HEK293T (cell line): Measurements from ENCODE around the gene ARMS2.

Experiments
- CTCF ChIA-PET: fragments of 350-600 bp; formaldehyde crosslinking; extraction: SDS; loops from one replicate; lab custom pipeline; 2021; ENCODE audit warnings: antibody characterized with exemption, inconsistent platforms; lab: Yijun Ruan, JAX
- POLR2A ChIA-PET: fragments of 350-600 bp; formaldehyde crosslinking; extraction: SDS; loops from one replicate; lab custom pipeline; 2020; ENCODE audit warnings: antibody characterized with exemption, inconsistent platforms; lab: Yijun Ruan, JAX
- DNase-seq: peaks from one replicate; pipeline ENCODE4 v3.0.0; 2012; ENCODE audit warnings: mixed read lengths; ENCODE audit errors: extremely low spot score
- ARNT ChIP-seq: fragments of 450-650 bp; IDR thresholded peaks from 2 replicates; pipeline ENCODE4 v1.6.1; 2017; ENCODE audit warnings: mild to moderate bottlenecking
- BHLHE40 ChIP-seq: fragments of 450-650 bp; IDR thresholded peaks from 2 replicates; pipeline ENCODE4 v1.6.1; 2016; ENCODE audit warnings: mild to moderate bottlenecking, moderate library complexity, borderline replicate concordance
- CTBP1 ChIP-seq: fragments of 450-650 bp; IDR thresholded peaks from 2 replicates; pipeline ENCODE4 v1.6.1; 2016; ENCODE audit warnings: borderline replicate concordance
- ELF4 ChIP-seq: fragments of 450-650 bp; IDR thresholded peaks from 2 replicates; pipeline ENCODE4 v1.6.1; 2017; ENCODE audit warnings: antibody characterized with exemption
- FOXA1 ChIP-seq: fragments of 450-650 bp; IDR thresholded peaks from 2 replicates; pipeline ENCODE4 v1.6.1; 2016; ENCODE audit warnings: mild to moderate bottlenecking
- FOXK2 ChIP-seq: fragments of 450-650 bp; IDR thresholded peaks from 2 replicates; pipeline ENCODE4 v1.6.1; 2016; ENCODE audit warnings: mild to moderate bottlenecking
- FOXM1 ChIP-seq: fragments of 450-650 bp; IDR thresholded peaks from 2 replicates; pipeline ENCODE4 v1.6.1; 2017; ENCODE audit warnings: mild to moderate bottlenecking, borderline replicate concordance
- HDGF ChIP-seq: fragments of 450-650 bp; IDR thresholded peaks from 2 replicates; pipeline ENCODE4 v1.6.1; 2017; ENCODE audit warnings: antibody characterized with exemption, borderline replicate concordance
- L3MBTL2 ChIP-seq: fragments of 450-650 bp; conservative IDR thresholded peaks from 2 replicates; pipeline ENCODE4 v1.6.1; 2016; ENCODE audit warnings: mild to moderate bottlenecking
- LEF1 ChIP-seq: fragments of 450-650 bp; IDR thresholded peaks from 2 replicates; pipeline ENCODE4 v1.6.1; 2017; ENCODE audit warnings: mild to moderate bottlenecking, borderline replicate concordance
- NFRKB ChIP-seq: fragments of 450-650 bp; IDR thresholded peaks from 2 replicates; pipeline ENCODE4 v1.6.1; 2016; ENCODE audit warnings: mild to moderate bottlenecking, moderate library complexity
- PKNOX1 ChIP-seq: fragments of 450-650 bp; IDR thresholded peaks from 2 replicates; pipeline ENCODE4 v1.6.1; 2016
- SP1 ChIP-seq: fragments of 450-650 bp; IDR thresholded peaks from 2 replicates; pipeline ENCODE4 v1.6.1; 2017
- SUZ12 ChIP-seq: fragments of 450-650 bp; IDR thresholded peaks from 2 replicates; pipeline ENCODE4 v1.6.1; 2016; ENCODE audit warnings: mild to moderate bottlenecking
- TARDBP ChIP-seq: fragments of 450-650 bp; IDR thresholded peaks from 2 replicates; pipeline ENCODE4 v1.6.1; 2016
- ZNF384 ChIP-seq: fragments of 450-650 bp; IDR thresholded peaks from 2 replicates; pipeline ENCODE4 v1.6.1; 2016

Gene ARMS2

GRCh38 chr10:122461729-122462532 lies 7.5 kb downstream of the ARMS2 start:
- no peak for DNase-seq
- TF ChIP-seq FOXK2 (no peak), NFRKB (no peak), ELF4 (no peak), SUZ12 (no peak), FOXM1 (no peak), TARDBP (no peak), LEF1 (no peak), HDGF (no peak), ARNT (no peak), CTBP1 (no peak), L3MBTL2 (no peak), PKNOX1 (no peak), FOXA1 (no peak), BHLHE40 (no peak), SP1 (no peak), ZNF384 (no peak)
- CTCF ChIA-PET = no interaction called here
- POLR2A ChIA-PET = no interaction called here

- DNase-seq = no peak
- TF ChIP-seq BHLHE40 (no peak), L3MBTL2 (no peak), TARDBP (no peak)
- CTCF ChIA-PET = no interaction called here
- POLR2A ChIA-PET = no interaction called here
Observed at GRCh38 chr10:122462533-122463465, 8.3 kb downstream of the ARMS2 start.

GRCh38 chr10:122463466-122464249 lies 9.2 kb downstream of the ARMS2 start:
- POLR2A ChIA-PET = no interaction called here
- DNase-seq = no peak
- TF ChIP-seq BHLHE40 (no peak), FOXA1 (no peak), SUZ12 (no peak), FOXK2 (no peak), ARNT (no peak), ELF4 (no peak), HDGF (no peak), LEF1 (no peak), CTBP1 (no peak), NFRKB (no peak), FOXM1 (no peak), SP1 (no peak), L3MBTL2 (no peak), ZNF384 (no peak), TARDBP (no peak)
- CTCF ChIA-PET = no interaction called here

GRCh38 chr10:122464250-122464510 lies 9.7 kb downstream of the ARMS2 start:
- CTCF ChIA-PET = no interaction called here
- TF ChIP-seq FOXM1 = no peak
- TF ChIP-seq ELF4 = no peak
- TF ChIP-seq ARNT = no peak
- no peak for TF ChIP-seq SP1
- TF ChIP-seq PKNOX1 = no peak
- TF ChIP-seq FOXK2 = no peak
- POLR2A ChIA-PET = no interaction called here
- no peak for DNase-seq

- no peak for DNase-seq
- ChIA-PET CTCF (no interaction called here), POLR2A (no interaction called here)
- TF ChIP-seq ARNT = no peak
- no peak for TF ChIP-seq HDGF
- TF ChIP-seq FOXK2 = no peak
- TF ChIP-seq ELF4 = no peak
- TF ChIP-seq CTBP1 = no peak
- TF ChIP-seq FOXM1 = no peak
- no peak for TF ChIP-seq PKNOX1
- no peak for TF ChIP-seq SUZ12
- TF ChIP-seq BHLHE40 = no peak
- TF ChIP-seq ZNF384 = no peak
- TF ChIP-seq NFRKB = no peak
Observed at GRCh38 chr10:122464586-122464985, 10.1 kb downstream of the ARMS2 start.
